GM12892 (cell line): ENCODE measurements around the gene IL10.

Experiments
- DNase-seq: peaks from one replicate; pipeline ENCODE4 v3.0.0; 2011; ENCODE audit not compliant: insufficient read length
- FAIRE-seq: peaks from 2 replicates; lab custom pipeline; 2011; peaks lifted over from hg19 to GRCh38; lab: Jason Lieb, UNC
- POLR2A ChIP-seq: IDR thresholded peaks from 2 replicates; pipeline ENCODE4 v1.6.1; 2011; ENCODE audit warnings: low read depth, low read length, control low read depth
- POLR2AphosphoS5 ChIP-seq: IDR thresholded peaks from 2 replicates; pipeline ENCODE4 v1.6.1; 2011; ENCODE audit warnings: low read depth, low read length, control low read depth
- TAF1 ChIP-seq: IDR thresholded peaks from 2 replicates; pipeline ENCODE4 v1.6.1; 2011; ENCODE audit warnings: low read depth, mild to moderate bottlenecking, control low read depth, low read length, borderline replicate concordance

Gene IL10

DNA sequence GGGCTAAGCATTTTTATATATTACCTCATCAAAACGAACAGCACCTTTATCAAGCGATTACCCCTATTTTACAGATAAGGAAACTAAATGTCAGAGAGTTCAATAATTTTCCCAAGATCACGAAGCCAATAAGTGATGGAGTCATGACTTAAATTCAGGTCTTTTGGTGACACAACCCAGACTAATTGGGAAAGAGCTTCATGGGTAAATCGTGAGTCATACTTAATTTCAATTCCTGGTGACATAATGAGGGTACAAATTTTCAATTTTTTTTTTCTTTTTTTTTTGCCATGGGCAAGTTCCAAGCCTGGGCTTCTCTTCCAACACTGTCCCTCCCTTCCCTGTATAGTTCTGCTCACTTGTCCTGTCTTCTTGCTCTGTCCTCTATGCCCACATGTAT lies 30.1 kb upstream of the IL10 start:
- DNase-seq (no peak), FAIRE-seq (no peak)
- TF ChIP-seq POLR2AphosphoS5 (no peak), TAF1 (no peak), POLR2A (no peak)

DNA sequence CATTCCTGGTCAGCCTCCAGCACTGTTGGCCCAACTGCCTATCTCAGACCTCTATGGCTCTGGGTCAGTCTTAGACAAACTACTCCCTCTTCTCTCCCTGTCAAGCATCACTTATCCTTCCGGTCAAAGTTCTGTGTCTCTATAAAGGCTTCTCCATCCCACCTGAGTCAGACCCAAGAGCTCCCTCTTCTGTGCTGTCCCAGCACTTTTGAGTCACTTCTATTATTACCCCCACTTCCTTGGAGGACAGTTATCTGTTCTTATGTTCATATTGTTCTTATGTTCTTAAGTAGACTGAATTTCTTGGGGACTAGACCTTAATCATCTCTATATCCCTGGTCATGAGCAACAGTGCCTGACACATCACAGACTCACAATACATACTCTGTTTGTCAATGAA lies 29.2 kb upstream of the IL10 start:
- TF ChIP-seq POLR2AphosphoS5 = no peak
- TF ChIP-seq POLR2A = no peak
- TF ChIP-seq TAF1 = no peak
- FAIRE-seq (no peak), DNase-seq (no peak)

DNA sequence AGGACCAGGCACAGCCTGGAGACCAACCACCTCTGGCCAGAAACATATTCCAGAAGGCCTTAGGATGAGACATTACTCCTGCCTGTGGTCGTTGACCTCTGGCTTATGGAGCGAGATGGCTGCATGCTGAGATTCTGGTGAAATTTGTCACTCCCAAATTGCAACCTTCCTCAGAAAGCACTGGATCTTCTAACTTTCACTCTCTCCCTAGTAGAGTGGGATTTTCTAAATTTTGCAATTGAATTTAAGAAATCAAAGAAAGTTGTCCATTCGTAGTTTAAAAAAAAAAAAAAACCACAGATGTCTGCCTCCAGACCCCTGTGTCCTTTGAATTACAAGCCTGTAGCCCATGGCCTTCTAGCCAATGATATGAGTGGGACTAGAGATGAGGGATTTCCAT lies 28.6 kb upstream of the IL10 start:
- no peak for FAIRE-seq
- DNase-seq = no peak
- TF ChIP-seq TAF1 (no peak), POLR2AphosphoS5 (no peak), POLR2A (no peak)

DNA sequence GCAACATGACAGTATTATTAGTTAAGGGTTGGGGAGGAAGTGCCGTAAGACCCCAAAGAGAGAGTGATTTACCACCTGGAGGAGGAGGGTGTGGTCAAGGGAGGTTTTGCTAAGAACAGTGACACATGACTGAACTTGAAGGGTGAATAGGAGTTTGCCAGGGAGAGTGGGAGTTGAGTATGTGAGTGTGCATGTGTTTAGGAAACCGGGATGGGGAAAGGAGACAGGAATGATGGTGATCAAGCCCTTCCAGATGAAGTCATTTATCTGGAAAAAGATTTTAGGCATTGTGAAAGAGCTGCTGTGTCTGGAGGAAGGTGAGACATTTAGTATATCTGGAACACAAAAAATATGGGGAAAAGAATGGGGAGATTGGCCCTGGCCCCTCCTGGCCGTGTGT lies 28.1 kb upstream of the IL10 start:
- FAIRE-seq = no peak
- no peak for DNase-seq
- TF ChIP-seq POLR2A (no peak), POLR2AphosphoS5 (no peak), TAF1 (no peak)

DNA sequence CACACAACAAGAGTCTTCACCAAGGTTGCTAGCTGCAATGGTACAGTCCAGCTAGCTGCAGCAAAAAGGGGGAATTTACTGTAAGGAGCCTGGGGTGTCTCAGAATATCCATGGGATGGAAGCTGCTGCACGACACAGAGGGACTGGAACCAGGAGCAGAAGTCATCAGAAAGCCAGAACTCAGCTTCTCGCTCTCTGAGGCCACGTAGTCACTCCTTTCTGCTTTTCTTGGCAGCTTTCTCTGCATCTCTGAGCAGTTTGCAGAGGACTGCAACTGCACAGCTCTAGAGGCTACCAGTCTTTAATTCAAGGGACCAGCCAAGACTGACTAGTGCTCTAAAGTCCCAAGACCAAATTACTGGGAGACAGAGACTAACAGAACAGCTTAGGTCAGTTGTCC lies 27.0 kb upstream of the IL10 start:
- TF ChIP-seq POLR2AphosphoS5 (no peak), TAF1 (no peak), POLR2A (no peak)
- DNase-seq (no peak), FAIRE-seq (no peak)

DNA sequence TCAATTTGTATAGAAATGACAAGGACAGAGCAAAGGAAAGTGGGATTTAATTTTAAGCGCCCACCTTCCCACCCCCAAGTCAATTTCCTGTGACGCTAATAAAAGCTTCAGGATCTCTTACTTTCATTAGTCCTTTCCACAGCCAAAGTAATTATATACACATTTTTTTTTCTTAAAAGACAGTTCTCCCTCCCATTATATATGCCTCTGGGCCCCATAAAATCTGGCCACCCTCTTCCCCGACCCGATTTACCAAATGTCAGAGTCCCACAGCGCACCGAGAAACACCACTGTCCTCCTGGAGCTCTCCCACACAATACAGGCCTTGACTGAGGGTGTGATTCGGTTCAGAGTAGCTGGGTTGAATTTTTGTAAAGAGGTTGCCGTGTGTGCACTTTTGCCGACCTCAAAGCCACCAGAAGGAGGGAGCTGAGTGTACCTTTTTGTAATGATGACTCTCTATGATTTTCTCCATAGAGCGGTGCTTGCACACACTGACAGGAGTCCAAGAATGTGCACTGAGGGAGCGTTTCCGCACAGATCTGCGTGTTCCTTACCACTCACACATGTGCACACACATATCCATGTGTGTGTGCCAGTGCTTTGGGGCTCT lies 26.2 kb upstream of the IL10 start:
- TF ChIP-seq TAF1 (no peak), POLR2A (no peak), POLR2AphosphoS5 (no peak)
- FAIRE-seq = no peak
- no peak for DNase-seq

GRCh38 chr1:206797534-206798383 lies 25.5 kb upstream of the IL10 start:
- FAIRE-seq (no peak), DNase-seq (no peak)
- no peak for TF ChIP-seq POLR2AphosphoS5

DNA sequence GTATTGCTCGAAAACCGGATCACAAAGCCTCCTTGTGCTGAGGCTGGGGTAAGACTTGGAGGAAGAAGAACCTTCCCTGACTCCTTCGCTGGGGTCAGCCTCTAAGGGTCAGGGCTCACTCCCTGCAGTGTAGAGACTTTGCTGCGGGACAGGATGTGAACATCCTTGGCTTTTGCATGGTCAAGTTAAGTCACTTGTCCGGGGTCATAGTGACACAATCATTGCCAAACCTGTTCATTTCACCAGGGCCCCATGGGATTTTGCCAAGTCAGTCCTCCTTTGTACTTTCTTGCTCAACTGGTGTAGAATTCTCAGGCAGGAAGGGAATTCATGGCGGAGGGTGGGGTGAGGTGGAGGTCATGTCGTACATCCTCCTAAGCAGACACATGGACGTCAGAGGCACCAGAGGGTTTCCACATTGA lies 24.7 kb upstream of the IL10 start:
- TF ChIP-seq TAF1 (no peak), POLR2A (no peak), POLR2AphosphoS5 (no peak)
- FAIRE-seq (no peak), DNase-seq (no peak)

DNA sequence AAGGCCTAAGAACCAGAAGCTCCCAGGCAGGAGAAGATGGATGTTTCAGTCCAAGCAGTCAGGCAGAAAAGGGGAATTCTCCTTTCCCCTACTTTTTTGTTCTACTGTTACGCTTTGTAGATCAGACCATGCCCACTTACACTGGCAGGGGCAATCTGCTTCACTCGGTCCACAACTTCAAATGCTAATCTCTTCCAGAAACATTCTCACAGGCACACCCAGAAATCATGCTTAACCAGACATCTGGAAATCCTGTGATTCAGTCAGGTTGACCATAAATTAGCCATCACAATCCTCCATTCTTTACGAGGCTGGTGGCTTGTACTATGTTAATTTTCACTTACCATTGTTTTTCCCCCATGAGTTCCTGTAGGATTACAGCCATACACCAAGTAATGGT lies 23.8 kb upstream of the IL10 start:
- FAIRE-seq (no peak), DNase-seq (no peak)
- no peak for TF ChIP-seq POLR2AphosphoS5

GRCh38 chr1:206794294-206794908 lies 22.1 kb upstream of the IL10 start:
- DNase-seq = no peak
- FAIRE-seq = no peak
- no peak for TF ChIP-seq TAF1

- FAIRE-seq = no peak
- TF ChIP-seq POLR2A = no peak
- no peak for TF ChIP-seq POLR2AphosphoS5
- no peak for TF ChIP-seq TAF1
- DNase-seq = no peak
These were observed 21.3 kb upstream of the IL10 start for GRCh38 chr1:206793620-206794019.

- FAIRE-seq (peak; percentile 77), DNase-seq (peak; percentile 33)
- TF ChIP-seq TAF1 = no peak
- no peak for TF ChIP-seq POLR2A
- no peak for TF ChIP-seq POLR2AphosphoS5
These were observed 20.8 kb upstream of the IL10 start for GRCh38 chr1:206792939-206793607.
